DMS53 (cell line): ENCODE results near the gene CENPF.
"Not testable (repeated sequence)": the region's sequence is repeated elsewhere in the genome, so short reads cannot be mapped to it uniquely, and the experiment has no call there.

ENCODE experiments used
- DNase-seq: peaks from one replicate; lab custom pipeline; 2025; lab: John Stamatoyannopoulos, UW

CENPF gene

GRCh38 chr1:214662223-214662785 lies 59.3 kb downstream of the CENPF start:
- no peak for DNase-seq

- no peak for DNase-seq
These were observed 61.8 kb downstream of the CENPF start for GRCh38 chr1:214664651-214665433.

GRCh38 chr1:214665606-214666110 lies 62.7 kb downstream of the CENPF start:
- peak; percentile 19 for DNase-seq

GRCh38 chr1:214666674-214667073 lies 63.7 kb downstream of the CENPF start:
- DNase-seq: no peak

GRCh38 chr1:214670098-214670497 lies 67.1 kb downstream of the CENPF start:
- DNase-seq: no peak

- not testable (repeated sequence) for DNase-seq
These were observed 70.0 kb downstream of the CENPF start for GRCh38 chr1:214673029-214673428.

- DNase-seq: no peak
These were observed 70.6 kb downstream of the CENPF start for GRCh38 chr1:214673576-214673975.

GRCh38 chr1:214675524-214675923 lies 72.5 kb downstream of the CENPF start:
- DNase-seq: not testable (repeated sequence)

- DNase-seq: no peak
These were observed 73.8 kb downstream of the CENPF start for GRCh38 chr1:214676747-214677146.

GRCh38 chr1:214677945-214678344 lies 75.0 kb downstream of the CENPF start:
- no peak for DNase-seq

- peak; percentile 63 for DNase-seq
These were observed 75.4 kb downstream of the CENPF start for GRCh38 chr1:214678386-214678785.

- DNase-seq: no peak
These were observed 80.6 kb downstream of the CENPF start for GRCh38 chr1:214683621-214684020.

- DNase-seq: no peak
These were observed 82.9 kb downstream of the CENPF start for GRCh38 chr1:214685906-214686305.

GRCh38 chr1:214686497-214686896 lies 83.5 kb downstream of the CENPF start:
- DNase-seq: no peak

- no peak for DNase-seq
These were observed 85.9 kb downstream of the CENPF start for GRCh38 chr1:214688891-214689290.

- no peak for DNase-seq
These were observed 91.8 kb downstream of the CENPF start for GRCh38 chr1:214694769-214695168.

GRCh38 chr1:214698559-214698958 lies 95.6 kb downstream of the CENPF start:
- no peak for DNase-seq

GRCh38 chr1:214700437-214700836 lies 97.4 kb downstream of the CENPF start:
- no peak for DNase-seq

- no peak for DNase-seq
These were observed 99.6 kb downstream of the CENPF start for GRCh38 chr1:214702556-214702955.

GRCh38 chr1:214707306-214708087 lies 104.5 kb downstream of the CENPF start:
- no peak for DNase-seq

- DNase-seq: no peak
These were observed 105.4 kb downstream of the CENPF start for GRCh38 chr1:214708321-214708955.

GRCh38 chr1:214709241-214709640 lies 106.2 kb downstream of the CENPF start:
- DNase-seq: no peak
